ENCODE measurements around the gene ASAP2. TPM values are rescaled to one million over a fixed set of nuclear protein-coding genes. Genes with fewer than 3 reads are reported as not detected.

ASAP2 gene
- total and polyA plus RNA-seq, 2 donors (not counting 1 experiment from before 2014, with no cell fraction given): 0.04 TPM; not detected in 1

DNA sequence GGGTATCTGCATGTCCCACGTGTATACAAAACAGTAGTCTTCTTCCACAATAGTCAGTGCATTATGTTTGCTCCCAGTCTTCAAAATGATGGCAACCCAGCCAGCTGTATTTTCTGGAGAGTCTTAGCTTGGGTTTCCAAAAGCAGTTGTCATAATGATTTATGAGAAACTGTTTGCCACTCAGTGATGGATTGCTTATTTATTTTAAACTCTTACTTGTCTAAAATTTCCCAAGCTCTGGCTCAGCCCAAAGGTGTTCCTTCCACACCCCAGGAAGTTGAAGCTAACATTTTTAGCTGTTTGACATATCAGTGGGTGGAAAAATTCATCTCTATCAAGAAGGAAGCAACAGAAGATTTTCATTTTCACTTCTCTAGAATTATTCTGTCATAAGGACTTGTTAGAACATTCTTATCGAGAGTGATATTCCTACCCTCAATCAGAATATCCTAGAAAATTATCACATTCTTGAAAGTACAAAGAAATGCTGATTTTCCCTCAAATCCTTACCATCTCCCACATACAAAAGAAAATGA is 78.8 kb downstream of the ASAP2 start:
- Mint-ChIP-seq H3K27ac (no peak overlapping the region), H3K4me1 (no peaks in the 10 kb centered on the region), H3K27me3 (no peaks in the 10 kb centered on the region), H3K4me3 (no peak overlapping the region), H3K9me3 (ENCODE audit: insufficient read depth) (no peaks in the 10 kb centered on the region)
- Histone ChIP-seq H3K36me3 (replicated peaks in 1 of 2; ENCODE audit: control extremely low read depth in 1 of 2, control insufficient read depth in 1 of 2, extremely low read depth in 1 of 2, insufficient read depth in 2 of 2, low read length in 1 of 2) (no peaks in the 10 kb centered on the region), H3K4me2 (replicated peaks; ENCODE audit: low read depth, low read length, poor library complexity, severe bottlenecking) (no peak overlapping the region), H3K27me3 (replicated peaks in 1 of 4; ENCODE audit: control extremely low read depth in 1 of 4, control insufficient read depth in 3 of 4, insufficient read depth in 4 of 4, low read length in 3 of 4) (no peaks in the 10 kb centered on the region), H3K79me2 (ENCODE audit: control insufficient read depth, insufficient read depth, low read length) (no peaks in the 10 kb centered on the region), H2AFZ (ENCODE audit: insufficient read depth, low read depth, low read length, poor library complexity, severe bottlenecking) (no peak overlapping the region), H3K4me3 (ENCODE audit: control extremely low read depth in 1 of 5, extremely low read depth in 1 of 5, insufficient read depth in 1 of 5, low read depth in 2 of 5, low read length in 4 of 5) (no peak overlapping the region), H3K4me1 (ENCODE audit: control insufficient read depth in 2 of 2, insufficient read depth in 2 of 2, low read length in 2 of 2) (no peaks in the 10 kb centered on the region), H3K27ac (ENCODE audit: low read length in 2 of 2) (no peak overlapping the region), H4K20me1 (ENCODE audit: control insufficient read depth, insufficient read depth, low read length, poor library complexity, severe bottlenecking) (no peaks in the 10 kb centered on the region), H3K9me3 (ENCODE audit: control extremely low read depth in 1 of 3, control insufficient read depth in 2 of 3, insufficient read depth in 1 of 3, low read length in 2 of 3) (no peaks in the 10 kb centered on the region), H3K9ac (ENCODE audit: low read length) (no peak overlapping the region)
- POLR2A ChIA-PET: interaction anchor here (0.7 kb wide), 1 partner anchor 20 kb away, joined by 4 read pairs; no protein-coding TSS in a partner anchor
- CTCF ChIA-PET: no interaction called here
- ATAC-seq (ENCODE audit: low read depth) (no peak), DNase-seq (no peak)
- TF ChIP-seq, protein P1, sequence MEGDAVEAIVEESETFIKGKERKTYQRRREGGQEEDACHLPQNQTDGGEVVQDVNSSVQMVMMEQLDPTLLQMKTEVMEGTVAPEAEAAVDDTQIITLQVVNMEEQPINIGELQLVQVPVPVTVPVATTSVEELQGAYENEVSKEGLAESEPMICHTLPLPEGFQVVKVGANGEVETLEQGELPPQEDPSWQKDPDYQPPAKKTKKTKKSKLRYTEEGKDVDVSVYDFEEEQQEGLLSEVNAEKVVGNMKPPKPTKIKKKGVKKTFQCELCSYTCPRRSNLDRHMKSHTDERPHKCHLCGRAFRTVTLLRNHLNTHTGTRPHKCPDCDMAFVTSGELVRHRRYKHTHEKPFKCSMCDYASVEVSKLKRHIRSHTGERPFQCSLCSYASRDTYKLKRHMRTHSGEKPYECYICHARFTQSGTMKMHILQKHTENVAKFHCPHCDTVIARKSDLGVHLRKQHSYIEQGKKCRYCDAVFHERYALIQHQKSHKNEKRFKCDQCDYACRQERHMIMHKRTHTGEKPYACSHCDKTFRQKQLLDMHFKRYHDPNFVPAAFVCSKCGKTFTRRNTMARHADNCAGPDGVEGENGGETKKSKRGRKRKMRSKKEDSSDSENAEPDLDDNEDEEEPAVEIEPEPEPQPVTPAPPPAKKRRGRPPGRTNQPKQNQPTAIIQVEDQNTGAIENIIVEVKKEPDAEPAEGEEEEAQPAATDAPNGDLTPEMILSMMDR (IDR thresholded peaks at IDR 0.05): no peak
- TF ChIP-seq EZH2 (IDR thresholded peaks at IDR 0.05; ENCODE audit: borderline replicate concordance, insufficient read depth, low read depth, low read length, poor library complexity, severe bottlenecking): no peak
- intact Hi-C loops (cut with micrococcal nuclease): no loop called here
- no CpG with 5 or more reads among the region's 2 CpGs for WGBS (ENCODE audit: insufficient coverage)

GRCh38 chr2:9285921-9286320 is 79.3 kb downstream of the ASAP2 start:
- Mint-ChIP-seq H3K27me3 (no peaks in the 10 kb centered on the region), H3K27ac (no peak overlapping the region), H3K4me3 (no peak overlapping the region), H3K9me3 (ENCODE audit: insufficient read depth) (no peaks in the 10 kb centered on the region), H3K4me1 (no peaks in the 10 kb centered on the region)
- intact Hi-C loops (cut with micrococcal nuclease): no loop called here
- Histone ChIP-seq H3K4me3 (ENCODE audit: control extremely low read depth in 1 of 5, extremely low read depth in 1 of 5, insufficient read depth in 1 of 5, low read depth in 2 of 5, low read length in 4 of 5) (no peak overlapping the region), H3K79me2 (ENCODE audit: control insufficient read depth, insufficient read depth, low read length) (no peaks in the 10 kb centered on the region), H2AFZ (ENCODE audit: insufficient read depth, low read depth, low read length, poor library complexity, severe bottlenecking) (no peak overlapping the region), H3K27me3 (replicated peaks in 1 of 4; ENCODE audit: control extremely low read depth in 1 of 4, control insufficient read depth in 3 of 4, insufficient read depth in 4 of 4, low read length in 3 of 4) (no peaks in the 10 kb centered on the region), H3K9me3 (ENCODE audit: control extremely low read depth in 1 of 3, control insufficient read depth in 2 of 3, insufficient read depth in 1 of 3, low read length in 2 of 3) (no peaks in the 10 kb centered on the region), H3K36me3 (replicated peaks in 1 of 2; ENCODE audit: control extremely low read depth in 1 of 2, control insufficient read depth in 1 of 2, extremely low read depth in 1 of 2, insufficient read depth in 2 of 2, low read length in 1 of 2) (no peaks in the 10 kb centered on the region), H3K4me1 (ENCODE audit: control insufficient read depth in 2 of 2, insufficient read depth in 2 of 2, low read length in 2 of 2) (no peaks in the 10 kb centered on the region), H4K20me1 (ENCODE audit: control insufficient read depth, insufficient read depth, low read length, poor library complexity, severe bottlenecking) (no peaks in the 10 kb centered on the region), H3K27ac (ENCODE audit: low read length in 2 of 2) (no peak overlapping the region), H3K4me2 (replicated peaks; ENCODE audit: low read depth, low read length, poor library complexity, severe bottlenecking) (no peak overlapping the region), H3K9ac (ENCODE audit: low read length) (no peak overlapping the region)
- WGBS (ENCODE audit: insufficient coverage): no CpG with 5 or more reads among the region's 4 CpGs
- CTCF ChIA-PET: no interaction called here
- DNase-seq (no peak), ATAC-seq (ENCODE audit: low read depth) (no peak)
- no peak for TF ChIP-seq EZH2 (IDR thresholded peaks at IDR 0.05; ENCODE audit: borderline replicate concordance, insufficient read depth, low read depth, low read length, poor library complexity, severe bottlenecking)
- TF ChIP-seq, protein P1 (IDR thresholded peaks at IDR 0.05): no peak
- POLR2A ChIA-PET: no interaction called here
